H9 (cell line): Measurements from ENCODE around the gene BRCA2. TPM values are rescaled to one million over a fixed set of nuclear protein-coding genes. Genes with fewer than 3 reads are reported as not detected.

ENCODE experiments used
- DNase-seq: peaks from one replicate; pipeline ENCODE4 v3.0.0-alpha.2; 2017
- H2AFZ ChIP-seq: one replicate; pipeline ENCODE4 v1.6.1; 2013; ENCODE audit warnings: mild to moderate bottlenecking, low read length, control low read depth, moderate library complexity
- H2AK5ac ChIP-seq: 2 replicates; pipeline ENCODE4 v1.6.1; 2013; ENCODE audit warnings: low read length, control low read depth, mixed read lengths; ENCODE audit not compliant: insufficient read length
- H2BK120ac ChIP-seq: one replicate; pipeline ENCODE4 v1.6.1; 2013; ENCODE audit warnings: low read depth, mild to moderate bottlenecking, low read length, control low read depth, inconsistent platforms; ENCODE audit not compliant: poor library complexity, severe bottlenecking
- H2BK12ac ChIP-seq: 2 replicates; pipeline ENCODE4 v1.6.1; 2013; ENCODE audit warnings: low read length, control low read depth, mixed read lengths, low read depth; ENCODE audit not compliant: insufficient read length
- H2BK15ac ChIP-seq: 2 replicates; pipeline ENCODE4 v1.6.1; 2013; ENCODE audit warnings: low read depth, low read length, control low read depth
- H2BK20ac ChIP-seq: one replicate; pipeline ENCODE4 v1.6.1; 2013; ENCODE audit warnings: low read depth, mild to moderate bottlenecking, low read length, control low read depth, inconsistent platforms; ENCODE audit not compliant: poor library complexity, severe bottlenecking
- H2BK5ac ChIP-seq: 2 replicates; pipeline ENCODE4 v1.6.1; 2013; ENCODE audit warnings: low read length, control low read depth, mixed read lengths; ENCODE audit not compliant: insufficient read length
- H3K14ac ChIP-seq: 2 replicates; pipeline ENCODE4 v1.6.1; 2013; ENCODE audit warnings: low read length, control low read depth; ENCODE audit not compliant: insufficient read depth
- H3K18ac ChIP-seq: 2 replicates; pipeline ENCODE4 v1.6.1; 2013; ENCODE audit warnings: low read depth, mild to moderate bottlenecking, mixed read lengths, low read length, control low read depth; ENCODE audit not compliant: insufficient read length
- H3K23ac ChIP-seq: 2 replicates; pipeline ENCODE4 v1.6.1; 2013; ENCODE audit warnings: low read length, control low read depth, mixed read lengths, low read depth; ENCODE audit not compliant: insufficient read length
- H3K23me2 ChIP-seq: 2 replicates; pipeline ENCODE4 v1.6.1; 2013; ENCODE audit warnings: low read depth, mild to moderate bottlenecking, mixed read lengths, low read length, control low read depth; ENCODE audit not compliant: insufficient read length, poor library complexity, severe bottlenecking
- H3K27ac ChIP-seq: 2 replicates; pipeline ENCODE4 v1.5.1; 2013; ENCODE audit warnings: low read length, control low read depth, mixed read lengths, low read depth; ENCODE audit not compliant: insufficient read length
- H3K27me3 ChIP-seq: 2 replicates; pipeline ENCODE4 v1.6.1; 2013; ENCODE audit warnings: low read length, control low read depth, inconsistent platforms; ENCODE audit not compliant: insufficient read depth
- H3K4ac ChIP-seq: 2 replicates; pipeline ENCODE4 v1.6.1; 2013; ENCODE audit warnings: low read depth, mild to moderate bottlenecking, control low read depth, inconsistent platforms, low read length, moderate library complexity
- H3K4me1 ChIP-seq: 2 replicates; pipeline ENCODE4 v1.6.1; 2013; ENCODE audit warnings: low read length, control low read depth, inconsistent platforms; ENCODE audit not compliant: insufficient read depth
- H3K4me2 ChIP-seq: 2 replicates; pipeline ENCODE4 v1.6.1; 2013; ENCODE audit warnings: low read length, control low read depth, mixed read lengths; ENCODE audit not compliant: insufficient read length, insufficient read depth
- H3K56ac ChIP-seq: 2 replicates; pipeline ENCODE4 v1.6.1; 2013; ENCODE audit warnings: low read depth, mild to moderate bottlenecking, mixed read lengths, low read length, control low read depth; ENCODE audit not compliant: insufficient read length
- H3K79me1 ChIP-seq: 2 replicates; pipeline ENCODE4 v1.6.1; 2013; ENCODE audit warnings: low read depth, mild to moderate bottlenecking, moderate library complexity, low read length, control low read depth, inconsistent platforms; ENCODE audit not compliant: insufficient read depth, poor library complexity, severe bottlenecking
- H3K79me2 ChIP-seq: 2 replicates; pipeline ENCODE4 v1.6.1; 2013; ENCODE audit warnings: low read length, control low read depth, inconsistent platforms; ENCODE audit not compliant: insufficient read depth
- H3K9ac ChIP-seq: 2 replicates; pipeline ENCODE4 v1.6.1; 2013; ENCODE audit warnings: low read length, control low read depth, mixed read lengths; ENCODE audit not compliant: insufficient read length; ENCODE audit errors: extremely low read depth
- H3K9me3 ChIP-seq: one replicate; pipeline ENCODE4 v1.6.1; 2013; ENCODE audit warnings: low read depth, low read length, inconsistent platforms; ENCODE audit not compliant: control insufficient read depth
- H3T11ph ChIP-seq: one replicate; pipeline ENCODE4 v1.6.1; 2013; ENCODE audit warnings: mild to moderate bottlenecking, low read length, control low read depth, inconsistent platforms
- H4K20me1 ChIP-seq: one replicate; pipeline ENCODE4 v1.6.1; 2013; ENCODE audit not compliant: control insufficient read depth, insufficient read length, insufficient read depth
- H4K5ac ChIP-seq: 2 replicates; pipeline ENCODE4 v1.6.1; 2013; ENCODE audit warnings: low read depth, mild to moderate bottlenecking, mixed read lengths, low read length, control low read depth; ENCODE audit not compliant: insufficient read length
- H4K8ac ChIP-seq: replicated peaks from 2 replicates; pipeline ENCODE4 v1.6.1; 2013; ENCODE audit warnings: low read length, control low read depth, mixed read lengths, low read depth; ENCODE audit not compliant: insufficient read length
- H4K91ac ChIP-seq: 2 replicates; pipeline ENCODE4 v1.6.1; 2013; ENCODE audit warnings: low read depth, mild to moderate bottlenecking, moderate library complexity, mixed read lengths, low read length, control low read depth; ENCODE audit not compliant: insufficient read length
- H3K27ac Mint-ChIP-seq, 3 experiments: 2 replicates in 2 of 3; 3 replicates in 1 of 3; pipeline ENCODE4 v1.8.0; 2020 to 2021; ENCODE audit warnings: mixed read lengths in 3 of 3, mild to moderate bottlenecking in 1 of 3, moderate library complexity in 1 of 3
- H3K27me3 Mint-ChIP-seq: 2 replicates; pipeline ENCODE4 v1.8.0; 2021; ENCODE audit warnings: low read depth, mild to moderate bottlenecking, moderate library complexity, mixed read lengths
- H3K36me3 Mint-ChIP-seq, 3 experiments: 2 replicates in 2 of 3; 3 replicates in 1 of 3; pipeline ENCODE4 v1.8.0; 2020 to 2021; ENCODE audit warnings: low read depth in 3 of 3, mixed read lengths in 3 of 3; ENCODE audit not compliant: insufficient read depth in 1 of 3
- H3K4me1 Mint-ChIP-seq, 2 experiments: 2 replicates each; pipeline ENCODE4 v1.8.0; 2020; ENCODE audit warnings: mixed read lengths in 2 of 2
- H3K4me3 Mint-ChIP-seq, 2 experiments: 2 replicates in 1 of 2; 3 replicates in 1 of 2; pipeline ENCODE4 v1.8.0; 2020 to 2021; ENCODE audit warnings: mild to moderate bottlenecking in 2 of 2, mixed read lengths in 2 of 2, moderate library complexity in 1 of 2
- H3K9me3 Mint-ChIP-seq, 2 experiments: 2 replicates in 1 of 2; 3 replicates in 1 of 2; pipeline ENCODE4 v1.8.0; 2020; ENCODE audit warnings: mild to moderate bottlenecking in 2 of 2, mixed read lengths in 2 of 2, moderate library complexity in 1 of 2
- CTCF ChIP-seq: fragments of 200-600 bp; sonication (generic); conservative IDR thresholded peaks from 3 replicates; pipeline ENCODE4 v1.8.0; 2021; ENCODE audit warnings: antibody characterized with exemption, mild to moderate bottlenecking
- WGBS: extraction: QIAGEN DNeasy Blood & Tissue Kit; methylation state at CpG from one replicate; pipeline ENCODE4 v1.1.7; 2013; ENCODE audit warnings: missing lambda C conversion rate, low lambda C conversion rate, mixed read lengths; ENCODE audit not compliant: insufficient read length; ENCODE audit errors: extremely low coverage; 5-methylcytosine and 5-hydroxymethylcytosine counted together
- total RNA-seq: library from RNA; stranded (reverse); gene quantifications from 2 replicates; pipeline ENCODE4 v1.2.1, GENCODE V29; 2021

The BRCA2 gene
- total RNA-seq, 1 experiment from 2014 or later = 17.0 TPM

- no peak overlapping the region for H4K5ac ChIP-seq
- H3K14ac ChIP-seq = no peak overlapping the region
- H2BK120ac ChIP-seq = no peak overlapping the region
- no peak overlapping the region for H3K27ac ChIP-seq
- no peak overlapping the region for H2BK5ac ChIP-seq
- H3K79me1 ChIP-seq = no peaks in the 10 kb centered on the region
- no peak overlapping the region for H3T11ph ChIP-seq
- H4K91ac ChIP-seq = no peak overlapping the region
- Mint-ChIP-seq H3K4me1 (peaks cover 11 to 24% of the 10 kb centered on the region in 2 experiments), H3K27ac (no peak overlapping the region), H3K27me3 (no peaks in the 10 kb centered on the region), H3K9me3 (no peaks in the 10 kb centered on the region), H3K36me3 (no peaks in the 10 kb centered on the region), H3K4me3 (no peak overlapping the region)
- H3K4me1 ChIP-seq = no peaks in the 10 kb centered on the region
- H2BK20ac ChIP-seq = no peak overlapping the region
- H4K20me1 ChIP-seq = no peaks in the 10 kb centered on the region
- no peak for DNase-seq
- no peaks in the 10 kb centered on the region for H3K27me3 ChIP-seq
- no peaks in the 10 kb centered on the region for H3K9me3 ChIP-seq
- no peak overlapping the region for H3K23ac ChIP-seq
- no peaks in the 10 kb centered on the region for H3K23me2 ChIP-seq
- TF ChIP-seq CTCF = no peak
- no peak overlapping the region for H2AK5ac ChIP-seq
- H3K4me2 ChIP-seq = no peak overlapping the region
- no CpG with 5 or more reads among the region's 1 CpG for WGBS
- no peak overlapping the region for H2BK12ac ChIP-seq
- no peaks in the 10 kb centered on the region for H3K79me2 ChIP-seq
- no peak overlapping the region for H3K9ac ChIP-seq
- no peak overlapping the region for H2AFZ ChIP-seq
- no peak overlapping the region for H3K18ac ChIP-seq
- H4K8ac ChIP-seq = no peak overlapping the region
- no peak overlapping the region for H3K56ac ChIP-seq
- no peak overlapping the region for H3K4ac ChIP-seq
- H2BK15ac ChIP-seq = no peak overlapping the region
Measured at GRCh38 chr13:32281096-32281495, 34.2 kb upstream of the BRCA2 start.
